ENCODE results near the gene CFL1.

DNA sequence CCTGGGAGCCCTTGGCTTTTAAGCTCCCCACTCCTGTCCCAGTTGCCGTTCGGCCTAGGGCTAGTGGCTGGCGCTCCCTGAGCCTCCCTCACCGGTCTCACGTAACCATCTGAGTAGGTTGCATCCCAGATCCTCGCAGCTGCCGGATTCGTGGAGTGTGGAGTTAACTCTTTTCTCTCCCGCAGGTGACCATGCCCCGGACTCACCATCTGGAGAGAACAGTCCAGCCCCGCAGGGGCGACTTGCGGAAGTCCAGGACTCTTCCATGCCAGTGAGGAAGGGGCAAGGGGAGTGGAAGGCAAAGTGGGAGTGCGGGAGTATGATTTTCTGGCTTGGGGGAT lies 3.2 kb upstream of the CFL1 start:
- TF ChIP-seq, protein P1, sequence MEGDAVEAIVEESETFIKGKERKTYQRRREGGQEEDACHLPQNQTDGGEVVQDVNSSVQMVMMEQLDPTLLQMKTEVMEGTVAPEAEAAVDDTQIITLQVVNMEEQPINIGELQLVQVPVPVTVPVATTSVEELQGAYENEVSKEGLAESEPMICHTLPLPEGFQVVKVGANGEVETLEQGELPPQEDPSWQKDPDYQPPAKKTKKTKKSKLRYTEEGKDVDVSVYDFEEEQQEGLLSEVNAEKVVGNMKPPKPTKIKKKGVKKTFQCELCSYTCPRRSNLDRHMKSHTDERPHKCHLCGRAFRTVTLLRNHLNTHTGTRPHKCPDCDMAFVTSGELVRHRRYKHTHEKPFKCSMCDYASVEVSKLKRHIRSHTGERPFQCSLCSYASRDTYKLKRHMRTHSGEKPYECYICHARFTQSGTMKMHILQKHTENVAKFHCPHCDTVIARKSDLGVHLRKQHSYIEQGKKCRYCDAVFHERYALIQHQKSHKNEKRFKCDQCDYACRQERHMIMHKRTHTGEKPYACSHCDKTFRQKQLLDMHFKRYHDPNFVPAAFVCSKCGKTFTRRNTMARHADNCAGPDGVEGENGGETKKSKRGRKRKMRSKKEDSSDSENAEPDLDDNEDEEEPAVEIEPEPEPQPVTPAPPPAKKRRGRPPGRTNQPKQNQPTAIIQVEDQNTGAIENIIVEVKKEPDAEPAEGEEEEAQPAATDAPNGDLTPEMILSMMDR (IDR thresholded peaks at IDR 0.05): no peak
- no peak for TF ChIP-seq POLR2AphosphoS5 (IDR thresholded peaks at IDR 0.05)
- no peak for TF ChIP-seq EP300 (IDR thresholded peaks at IDR 0.05; ENCODE audit: low read depth)
- no peak for TF ChIP-seq POLR2A (IDR thresholded peaks at IDR 0.05)
